HG03469 (cell line): ENCODE results near the gene IL18.
"Not testable (repeated sequence)": the region's sequence is repeated elsewhere in the genome, so short reads cannot be mapped to it uniquely, and the experiment has no call there.

Experiments used
- ATAC-seq: cut with Tn5 transposase; IDR thresholded peaks from one replicate; pipeline ENCODE4 v1.9.1; 2021; ENCODE audit warnings: mild to moderate bottlenecking, moderate library complexity, moderate number of reproducible peaks; ENCODE audit not compliant: unreplicated experiment

IL18 gene

GRCh38 chr11:112163875-112164685 is at the start of gene IL18:
Gene IL18, minus strand, starts transcription at chr11:112164094. Its CDS starts 9,041 bp downstream, at chr11:112155053.
- no peak for ATAC-seq

GRCh38 chr11:112212710-112213109 is 48.8 kb upstream of the IL18 start:
- no peak for ATAC-seq

GRCh38 chr11:112212290-112212689 is 48.4 kb upstream of the IL18 start:
- no peak for ATAC-seq

GRCh38 chr11:112211536-112211935 is 47.6 kb upstream of the IL18 start:
- no peak for ATAC-seq

GRCh38 chr11:112210890-112211289 is 47.0 kb upstream of the IL18 start:
- no peak for ATAC-seq

- ATAC-seq = no peak
Measured at GRCh38 chr11:112206071-112206470, 42.2 kb upstream of the IL18 start.

GRCh38 chr11:112200252-112200651 is 36.4 kb upstream of the IL18 start:
- ATAC-seq = no peak

GRCh38 chr11:112199101-112199500 is 35.2 kb upstream of the IL18 start:
- not testable (repeated sequence) for ATAC-seq

GRCh38 chr11:112196519-112197087 is 32.7 kb upstream of the IL18 start:
- no peak for ATAC-seq

- no peak for ATAC-seq
Measured at GRCh38 chr11:112195951-112196351, 32.1 kb upstream of the IL18 start.

- not testable (repeated sequence) for ATAC-seq
Measured at GRCh38 chr11:112195113-112195512, 31.2 kb upstream of the IL18 start.

GRCh38 chr11:112186304-112186703 is 22.4 kb upstream of the IL18 start:
- ATAC-seq = no peak

GRCh38 chr11:112185883-112186282 is 22.0 kb upstream of the IL18 start:
- no peak for ATAC-seq

GRCh38 chr11:112182867-112183266 is 19.0 kb upstream of the IL18 start:
- ATAC-seq = no peak

- no peak for ATAC-seq
Measured at GRCh38 chr11:112179601-112180000, 15.7 kb upstream of the IL18 start.

GRCh38 chr11:112178936-112179335 is 15.0 kb upstream of the IL18 start:
- ATAC-seq = no peak

GRCh38 chr11:112178428-112178827 is 14.5 kb upstream of the IL18 start:
- no peak for ATAC-seq

- ATAC-seq = no peak
Measured at GRCh38 chr11:112177589-112177988, 13.7 kb upstream of the IL18 start.

GRCh38 chr11:112176077-112176476 is 12.2 kb upstream of the IL18 start:
- ATAC-seq = no peak

- no peak for ATAC-seq
Measured at GRCh38 chr11:112175599-112175952, 11.7 kb upstream of the IL18 start.

- ATAC-seq = no peak
Measured at GRCh38 chr11:112174789-112175598, 11.1 kb upstream of the IL18 start, which contains the start of gene BCO2. Gene BCO2, plus strand, starts transcription at chr11:112175512. Its CDS starts 90 bp downstream, at chr11:112175602.

- no peak for ATAC-seq
Measured at GRCh38 chr11:112173152-112173551, 9.3 kb upstream of the IL18 start.
